DND-41 (cell line): ENCODE measurements around the gene MYEOV.

Source experiments
- ATAC-seq: fragments of 200-7000 bp; cut with Tn5 transposase; 3 replicates; pipeline ENCODE4 v1.9.1; 2021; ENCODE audit warnings: low read depth; ENCODE audit not compliant: insufficient read depth
- DNase-seq: peaks from one replicate; pipeline ENCODE4 v3.0.0-alpha.2; 2020
- H2AFZ ChIP-seq: 2 replicates; pipeline ENCODE4 v1.6.0; 2012; ENCODE audit warnings: low read depth, low read length
- H3K27ac ChIP-seq: 2 replicates; pipeline ENCODE4 v1.5.1; 2012; ENCODE audit warnings: low read length, inconsistent platforms
- H3K27me3 ChIP-seq: fragments of 200-600 bp; sonication (generic); 2 replicates; pipeline ENCODE4 v1.6.0; 2012; ENCODE audit warnings: low read length, mild to moderate bottlenecking, inconsistent platforms; ENCODE audit not compliant: insufficient read depth, poor library complexity
- H3K36me3 ChIP-seq: 2 replicates; pipeline ENCODE4 v1.5.1; 2012; ENCODE audit warnings: low read length, inconsistent platforms; ENCODE audit not compliant: insufficient read depth
- H3K4me1 ChIP-seq: 2 replicates; pipeline ENCODE4 v1.5.1; 2012; ENCODE audit warnings: mild to moderate bottlenecking, low read length; ENCODE audit not compliant: insufficient read depth
- H3K4me2 ChIP-seq: 2 replicates; pipeline ENCODE4 v1.6.0; 2012; ENCODE audit warnings: mild to moderate bottlenecking, moderate library complexity, low read length, inconsistent platforms; ENCODE audit not compliant: insufficient read depth
- H3K4me3 ChIP-seq, 2 experiments: fragments of 200-600 bp in 1 of 2; shearing (Covaris generic) in 1 of 2; 2 replicates each; pipeline ENCODE4 v1.5.1; 2012 to 2016; ENCODE audit warnings: inconsistent platforms in 2 of 2, low read length in 2 of 2, mild to moderate bottlenecking in 2 of 2, low read depth in 1 of 2, moderate library complexity in 1 of 2
- H3K79me2 ChIP-seq: 2 replicates; pipeline ENCODE4 v1.6.0; 2012; ENCODE audit warnings: low read length, inconsistent platforms; ENCODE audit not compliant: insufficient read depth
- H3K9ac ChIP-seq: 2 replicates; pipeline ENCODE4 v1.6.0; 2012; ENCODE audit warnings: low read depth, mild to moderate bottlenecking, inconsistent platforms, low read length, moderate library complexity
- H3K9me3 ChIP-seq: 2 replicates; pipeline ENCODE4 v1.5.1; 2012; ENCODE audit warnings: low read length, moderate library complexity, mild to moderate bottlenecking, inconsistent platforms; ENCODE audit not compliant: insufficient read depth, severe bottlenecking
- H4K20me1 ChIP-seq: 2 replicates; pipeline ENCODE4 v1.6.0; 2012; ENCODE audit warnings: low read length; ENCODE audit not compliant: insufficient read depth
- CTCF ChIP-seq: IDR thresholded peaks from 2 replicates; pipeline ENCODE4 v1.5.1; 2012; ENCODE audit warnings: borderline replicate concordance, low read length, moderate library complexity, mild to moderate bottlenecking; ENCODE audit not compliant: poor library complexity, severe bottlenecking; ENCODE audit errors: extremely low read depth
- EZH2 ChIP-seq: IDR thresholded peaks from 3 replicates; pipeline ENCODE4 v1.6.1; 2012; ENCODE audit warnings: borderline replicate concordance, low read depth, mild to moderate bottlenecking, moderate library complexity, low read length, inconsistent platforms; ENCODE audit not compliant: severe bottlenecking

MYEOV gene

GRCh38 chr11:69298267-69299022, 4.5 kb downstream of the MYEOV start:
- Histone ChIP-seq H3K27ac (no peak overlapping the region), H3K27me3 (no peaks in the 10 kb centered on the region), H4K20me1 (peaks cover 64% of the 10 kb centered on the region), H3K4me3 (no peak overlapping the region), H3K36me3 (no peaks in the 10 kb centered on the region), H3K79me2 (no peaks in the 10 kb centered on the region), H2AFZ (no peak overlapping the region), H3K4me1 (peaks cover 28% of the 10 kb centered on the region), H3K4me2 (no peak overlapping the region), H3K9me3 (no peaks in the 10 kb centered on the region), H3K9ac (no peak overlapping the region)
- ATAC-seq (no peak), DNase-seq (no peak)
- TF ChIP-seq CTCF (no peak), EZH2 (no peak)

- Histone ChIP-seq H2AFZ (no peak overlapping the region), H3K27me3 (no peaks in the 10 kb centered on the region), H4K20me1 (peaks cover 64% of the 10 kb centered on the region), H3K79me2 (no peaks in the 10 kb centered on the region), H3K4me2 (no peak overlapping the region), H3K27ac (no peak overlapping the region), H3K9me3 (no peaks in the 10 kb centered on the region), H3K4me1 (peaks cover 28% of the 10 kb centered on the region), H3K36me3 (no peaks in the 10 kb centered on the region), H3K9ac (no peak overlapping the region), H3K4me3 (no peak overlapping the region)
- DNase-seq: no peak
- ATAC-seq: no peak
- TF ChIP-seq EZH2 (no peak), CTCF (no peak)
These were observed 5.1 kb downstream of the MYEOV start for GRCh38 chr11:69299023-69299461.

GRCh38 chr11:69299572-69299971, 5.6 kb downstream of the MYEOV start:
- H3K27ac ChIP-seq: no peak overlapping the region
- no peak for DNase-seq

More at GRCh38 chr11:69299572-69299971, 5.6 kb downstream of the MYEOV start:
- Histone ChIP-seq H2AFZ (no peak overlapping the region), H3K4me1 (peaks cover 28% of the 10 kb centered on the region), H3K27me3 (no peaks in the 10 kb centered on the region), H3K9ac (no peak overlapping the region), H3K9me3 (no peaks in the 10 kb centered on the region), H3K36me3 (no peaks in the 10 kb centered on the region), H3K4me2 (no peak overlapping the region), H3K4me3 (no peak overlapping the region), H3K79me2 (no peaks in the 10 kb centered on the region), H4K20me1 (peaks cover 62% of the 10 kb centered on the region)
- no peak for ATAC-seq
- TF ChIP-seq EZH2 (no peak), CTCF (no peak)
